Measurements from ENCODE around the gene CCDC24.

CCDC24 gene

GRCh38 chr1:43991476-43992231 lies at the start of gene CCDC24:
Gene CCDC24 (plus strand): TSS chr1:43991599. CDS start chr1:43991879, 280 bp downstream.
- DNase-seq (ENCODE audit: low spot score): peak; percentile 76
- H3K27me3 Mint-ChIP-seq (ENCODE audit: low read depth): no peaks in the 10 kb centered on the region
- H3K9me3 Mint-ChIP-seq: no peaks in the 10 kb centered on the region
- H3K36me3 Mint-ChIP-seq (ENCODE audit: low read depth): no peaks in the 10 kb centered on the region
- H3K27ac Mint-ChIP-seq: peak within 1 kb of the TSS; percentile 75
- peak within 1 kb of the TSS; percentile 94 for H3K4me3 Mint-ChIP-seq
- peaks cover 16% of the 10 kb centered on the region for H3K4me1 Mint-ChIP-seq (ENCODE audit: low read depth)

- no peaks in the 10 kb centered on the region for H3K27me3 Mint-ChIP-seq (ENCODE audit: low read depth)
- H3K4me1 Mint-ChIP-seq (ENCODE audit: low read depth): peaks cover 15% of the 10 kb centered on the region
- H3K36me3 Mint-ChIP-seq (ENCODE audit: low read depth): no peaks in the 10 kb centered on the region
- no peak for DNase-seq (ENCODE audit: low spot score)
- H3K4me3 Mint-ChIP-seq: no peak overlapping the region
- H3K27ac Mint-ChIP-seq: no peak overlapping the region
- H3K9me3 Mint-ChIP-seq: no peaks in the 10 kb centered on the region
Observed at GRCh38 chr1:43942411-43942810, 49.0 kb upstream of the CCDC24 start.

- no peak overlapping the region for H3K27ac Mint-ChIP-seq
- no peaks in the 10 kb centered on the region for H3K27me3 Mint-ChIP-seq (ENCODE audit: low read depth)
- no peaks in the 10 kb centered on the region for H3K9me3 Mint-ChIP-seq
- no peak for DNase-seq (ENCODE audit: low spot score)
- H3K4me3 Mint-ChIP-seq: peak overlapping the region; percentile 96
- no peaks in the 10 kb centered on the region for H3K36me3 Mint-ChIP-seq (ENCODE audit: low read depth)
- H3K4me1 Mint-ChIP-seq (ENCODE audit: low read depth): peaks cover 28% of the 10 kb centered on the region
Observed at GRCh38 chr1:43944860-43945259, 46.5 kb upstream of the CCDC24 start.

- peaks cover 33% of the 10 kb centered on the region for H3K4me1 Mint-ChIP-seq (ENCODE audit: low read depth)
- no peak for DNase-seq (ENCODE audit: low spot score)
- no peaks in the 10 kb centered on the region for H3K27me3 Mint-ChIP-seq (ENCODE audit: low read depth)
- no peaks in the 10 kb centered on the region for H3K9me3 Mint-ChIP-seq
- peak overlapping the region; percentile 92 for H3K27ac Mint-ChIP-seq
- peaks cover 2% of the 10 kb centered on the region for H3K36me3 Mint-ChIP-seq (ENCODE audit: low read depth)
- H3K4me3 Mint-ChIP-seq: peak overlapping the region; percentile 96
Observed at GRCh38 chr1:43945674-43946235, 45.6 kb upstream of the CCDC24 start.

- H3K27ac Mint-ChIP-seq: peak within 1 kb of the TSS; percentile 92
- no peaks in the 10 kb centered on the region for H3K9me3 Mint-ChIP-seq
- peak; percentile 96 for DNase-seq (ENCODE audit: low spot score)
- H3K4me1 Mint-ChIP-seq (ENCODE audit: low read depth): peaks cover 34% of the 10 kb centered on the region
- peaks cover 2% of the 10 kb centered on the region for H3K36me3 Mint-ChIP-seq (ENCODE audit: low read depth)
- H3K27me3 Mint-ChIP-seq (ENCODE audit: low read depth): no peaks in the 10 kb centered on the region
- peak within 1 kb of the TSS; percentile 96 for H3K4me3 Mint-ChIP-seq
Observed at GRCh38 chr1:43946236-43947060, 45.0 kb upstream of the CCDC24 start, which contains the start of gene IPO13. Gene IPO13 (plus strand): TSS chr1:43946950. CDS start chr1:43947601, 651 bp downstream.

GRCh38 chr1:43947061-43947873 lies 44.1 kb upstream of the CCDC24 start:
- H3K27me3 Mint-ChIP-seq (ENCODE audit: low read depth): no peaks in the 10 kb centered on the region
- H3K9me3 Mint-ChIP-seq: no peaks in the 10 kb centered on the region
- DNase-seq (ENCODE audit: low spot score): no peak
- peak overlapping the region; percentile 96 for H3K4me3 Mint-ChIP-seq
- peaks cover 34% of the 10 kb centered on the region for H3K4me1 Mint-ChIP-seq (ENCODE audit: low read depth)
- peak overlapping the region; percentile 92 for H3K27ac Mint-ChIP-seq
- H3K36me3 Mint-ChIP-seq (ENCODE audit: low read depth): peaks cover 2% of the 10 kb centered on the region

- H3K27ac Mint-ChIP-seq: peak overlapping the region; percentile 76
- H3K4me1 Mint-ChIP-seq (ENCODE audit: low read depth): peaks cover 34% of the 10 kb centered on the region
- H3K9me3 Mint-ChIP-seq: no peaks in the 10 kb centered on the region
- H3K4me3 Mint-ChIP-seq: peak overlapping the region; percentile 96
- H3K36me3 Mint-ChIP-seq (ENCODE audit: low read depth): peaks cover 2% of the 10 kb centered on the region
- no peaks in the 10 kb centered on the region for H3K27me3 Mint-ChIP-seq (ENCODE audit: low read depth)
- no peak for DNase-seq (ENCODE audit: low spot score)
Observed at GRCh38 chr1:43947874-43948437, 43.4 kb upstream of the CCDC24 start.

GRCh38 chr1:43949678-43950077 lies 41.7 kb upstream of the CCDC24 start:
- Mint-ChIP-seq H3K36me3 (ENCODE audit: low read depth) (peaks cover 2% of the 10 kb centered on the region), H3K27me3 (ENCODE audit: low read depth) (no peaks in the 10 kb centered on the region), H3K27ac (no peak overlapping the region), H3K9me3 (no peaks in the 10 kb centered on the region), H3K4me1 (ENCODE audit: low read depth) (peaks cover 29% of the 10 kb centered on the region), H3K4me3 (no peak overlapping the region)
- no peak for DNase-seq (ENCODE audit: low spot score)

GRCh38 chr1:43951021-43951985 lies 40.1 kb upstream of the CCDC24 start:
- H3K4me1 Mint-ChIP-seq (ENCODE audit: low read depth): peaks cover 22% of the 10 kb centered on the region
- H3K4me3 Mint-ChIP-seq: no peak overlapping the region
- peaks cover 2% of the 10 kb centered on the region for H3K36me3 Mint-ChIP-seq (ENCODE audit: low read depth)
- no peak overlapping the region for H3K27ac Mint-ChIP-seq
- H3K27me3 Mint-ChIP-seq (ENCODE audit: low read depth): no peaks in the 10 kb centered on the region
- no peaks in the 10 kb centered on the region for H3K9me3 Mint-ChIP-seq
- no peak for DNase-seq (ENCODE audit: low spot score)

GRCh38 chr1:43952731-43953346 lies 38.6 kb upstream of the CCDC24 start:
- H3K4me3 Mint-ChIP-seq: no peak overlapping the region
- H3K36me3 Mint-ChIP-seq (ENCODE audit: low read depth): peaks cover 2% of the 10 kb centered on the region
- no peak overlapping the region for H3K27ac Mint-ChIP-seq
- H3K9me3 Mint-ChIP-seq: no peaks in the 10 kb centered on the region
- H3K4me1 Mint-ChIP-seq (ENCODE audit: low read depth): peaks cover 19% of the 10 kb centered on the region
- no peak for DNase-seq (ENCODE audit: low spot score)
- H3K27me3 Mint-ChIP-seq (ENCODE audit: low read depth): no peaks in the 10 kb centered on the region

GRCh38 chr1:43953361-43953760 lies 38.0 kb upstream of the CCDC24 start:
- Mint-ChIP-seq H3K9me3 (no peaks in the 10 kb centered on the region), H3K4me1 (ENCODE audit: low read depth) (peaks cover 13% of the 10 kb centered on the region), H3K4me3 (no peak overlapping the region), H3K36me3 (ENCODE audit: low read depth) (peaks cover 2% of the 10 kb centered on the region), H3K27me3 (ENCODE audit: low read depth) (no peaks in the 10 kb centered on the region), H3K27ac (no peak overlapping the region)
- DNase-seq (ENCODE audit: low spot score): no peak

- no peak for DNase-seq (ENCODE audit: low spot score)
- no peak overlapping the region for H3K4me3 Mint-ChIP-seq
- H3K4me1 Mint-ChIP-seq (ENCODE audit: low read depth): peaks cover 7% of the 10 kb centered on the region
- no peak overlapping the region for H3K27ac Mint-ChIP-seq
- peaks cover 2% of the 10 kb centered on the region for H3K36me3 Mint-ChIP-seq (ENCODE audit: low read depth)
- H3K9me3 Mint-ChIP-seq: no peaks in the 10 kb centered on the region
- no peaks in the 10 kb centered on the region for H3K27me3 Mint-ChIP-seq (ENCODE audit: low read depth)
Observed at GRCh38 chr1:43954036-43954435, 37.4 kb upstream of the CCDC24 start.
